HG02870 (cell line): ENCODE results near the gene BTBD9.

Experiments
- ATAC-seq: cut with Tn5 transposase; IDR thresholded peaks from one replicate; pipeline ENCODE4 v1.9.1; 2021; ENCODE audit warnings: mild to moderate bottlenecking, moderate library complexity; ENCODE audit not compliant: unreplicated experiment

The BTBD9 gene

DNA sequence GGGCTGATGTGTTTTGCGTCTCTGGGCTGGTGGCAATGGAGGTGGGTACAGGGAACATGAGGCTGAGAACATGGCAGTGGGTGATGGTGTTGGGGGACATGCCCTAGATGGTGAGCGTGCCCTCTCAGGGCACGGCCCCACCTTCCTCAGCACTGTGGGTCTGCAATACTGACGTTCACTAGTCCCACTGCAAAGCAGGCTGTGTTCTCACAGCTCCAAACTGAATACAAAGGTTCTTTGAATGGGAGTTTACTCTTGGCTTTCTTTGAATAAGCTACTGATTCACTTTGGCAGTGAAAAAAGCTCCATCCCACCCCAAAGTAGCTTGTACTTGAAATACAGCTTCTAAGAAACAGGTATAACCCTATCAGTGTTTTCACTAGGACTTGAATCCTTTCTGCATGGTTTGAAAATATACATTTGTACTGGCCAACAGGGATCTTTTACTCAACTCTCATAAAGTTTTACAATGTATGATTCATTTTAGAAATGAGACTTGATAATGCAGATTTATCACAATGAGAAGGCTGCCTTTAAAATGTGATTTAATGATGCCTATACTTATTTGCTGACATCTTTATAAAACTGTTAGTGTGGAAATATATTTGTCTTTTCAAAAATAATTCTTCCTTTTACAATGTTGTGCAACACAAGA lies 419.5 kb downstream of the BTBD9 start:
- no peak for ATAC-seq

DNA sequence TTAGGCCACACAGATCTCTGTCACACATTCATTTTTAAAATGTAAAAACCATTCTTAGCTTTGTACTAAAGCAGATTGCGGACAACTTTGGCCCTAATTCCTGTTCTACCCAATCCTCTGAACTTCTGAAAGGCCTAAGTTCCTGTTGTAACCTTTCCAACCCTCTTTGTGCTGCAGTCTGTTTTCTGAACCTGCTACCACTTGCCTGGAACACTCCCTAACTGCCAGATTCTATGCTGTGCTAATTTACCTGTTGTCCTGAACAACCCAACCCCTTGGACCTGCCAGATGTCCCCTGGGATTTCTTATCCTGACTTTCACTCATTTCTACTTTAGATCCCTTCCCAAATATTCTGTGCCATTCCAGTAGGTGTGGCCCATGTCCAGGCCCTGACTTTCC lies 421.5 kb downstream of the BTBD9 start:
- no peak for ATAC-seq

DNA sequence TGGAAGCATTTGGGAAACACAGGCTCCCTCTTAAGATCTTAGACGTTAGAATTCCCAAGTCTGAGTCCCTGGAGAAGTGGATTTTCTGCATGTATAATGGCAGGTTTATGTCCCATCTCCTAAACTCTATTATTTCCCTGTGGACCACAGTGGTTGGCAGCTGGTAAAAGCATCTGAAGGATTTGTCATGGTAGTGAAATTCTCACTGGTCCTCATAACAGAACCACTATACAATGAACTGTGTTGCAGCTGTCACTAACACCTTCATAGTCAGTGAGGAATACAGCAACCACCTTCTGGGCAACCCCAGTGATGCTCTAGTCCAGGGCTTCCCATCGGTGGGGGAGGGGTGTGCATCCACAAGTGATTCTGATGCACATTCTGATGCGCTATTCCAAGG lies 423.3 kb downstream of the BTBD9 start:
- no peak for ATAC-seq

DNA sequence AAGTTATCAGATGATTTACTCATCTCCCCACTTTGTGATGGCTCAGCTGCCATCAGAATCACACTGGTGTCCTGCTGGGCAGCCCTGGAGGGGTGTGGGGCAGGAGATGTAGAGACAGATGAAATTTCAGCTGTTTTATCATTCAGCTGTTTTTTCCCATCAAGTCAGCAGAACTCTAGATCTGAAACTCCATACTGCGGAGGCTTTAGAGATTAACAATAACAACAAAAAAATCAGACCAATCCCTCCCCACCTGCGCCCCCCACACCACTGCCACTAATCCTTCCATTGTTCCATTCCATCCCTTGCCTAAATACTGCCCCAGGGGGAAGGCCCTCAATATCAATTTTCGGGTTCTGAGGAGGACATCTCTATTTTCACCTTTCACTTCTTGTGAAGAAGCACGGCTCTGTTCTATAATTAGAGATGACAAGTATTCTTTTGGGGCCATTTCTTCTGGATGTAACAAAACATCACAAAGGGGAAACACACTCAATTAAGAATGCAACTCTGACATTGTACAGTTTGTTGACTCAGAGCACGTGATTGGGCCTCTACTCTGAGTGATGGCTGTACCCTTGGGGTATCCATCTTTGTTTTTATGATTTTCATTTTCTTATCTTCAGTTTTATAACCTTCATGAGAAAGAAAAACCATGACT lies 423.9 kb downstream of the BTBD9 start:
- ATAC-seq, result no peak

DNA sequence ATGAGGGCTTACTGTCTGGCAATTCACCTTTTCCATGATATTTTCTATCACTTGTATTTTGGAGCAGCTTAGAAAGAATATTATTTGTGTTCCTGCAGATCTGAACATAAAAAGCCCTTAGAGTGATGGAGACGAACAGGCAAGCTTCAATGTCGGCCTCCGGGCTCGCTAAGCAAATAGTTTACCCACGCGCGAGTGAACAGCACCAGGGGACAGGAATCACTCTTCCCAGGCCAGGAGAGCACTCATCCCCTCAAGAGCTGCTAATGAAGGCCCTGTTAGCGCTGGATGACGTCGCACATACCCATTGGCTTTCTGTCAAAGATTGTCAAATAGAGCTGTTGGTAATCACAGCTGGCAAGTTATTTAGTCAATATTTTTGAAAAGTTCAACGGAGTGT lies 424.5 kb downstream of the BTBD9 start:
- no peak for ATAC-seq

DNA sequence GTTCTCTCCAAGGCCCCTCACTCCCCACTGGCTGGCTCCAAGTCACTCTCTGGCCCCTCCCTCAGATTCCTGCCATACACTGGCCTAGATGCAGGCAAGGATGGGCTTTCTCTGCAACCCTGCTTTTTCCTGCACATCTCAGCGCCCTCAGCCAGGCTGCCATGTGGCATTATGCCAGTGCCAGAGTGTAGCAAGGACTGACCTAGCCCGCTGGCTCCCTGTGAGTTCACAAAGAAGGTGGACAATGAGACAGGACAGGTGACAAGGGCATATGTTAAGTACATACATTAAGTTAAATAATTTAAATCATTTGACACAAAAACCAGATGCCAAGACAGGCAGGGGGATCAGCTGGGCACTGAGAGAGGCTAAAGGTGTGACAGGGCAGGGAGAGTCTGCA lies 425.6 kb downstream of the BTBD9 start:
- ATAC-seq, result no peak

DNA sequence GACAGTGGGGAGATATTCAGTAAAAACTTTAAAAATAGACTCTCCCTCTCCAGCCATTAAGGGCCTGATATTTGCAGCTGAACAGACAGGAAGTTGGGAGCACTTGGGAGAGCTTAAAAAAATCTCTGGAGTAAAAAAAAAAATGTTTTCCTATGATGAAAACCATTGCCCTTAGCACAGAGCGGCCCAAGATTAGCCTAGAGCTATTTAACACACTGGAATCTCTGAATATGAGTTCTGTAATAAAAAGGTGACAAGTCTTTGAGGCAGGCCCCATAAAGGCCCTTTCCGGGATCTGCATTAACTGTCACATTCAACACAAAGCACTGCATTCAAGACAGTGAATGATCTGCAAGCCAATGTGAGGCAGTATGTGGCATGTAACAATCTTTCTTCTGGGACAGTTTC lies 426.5 kb downstream of the BTBD9 start:
- ATAC-seq, result no peak

DNA sequence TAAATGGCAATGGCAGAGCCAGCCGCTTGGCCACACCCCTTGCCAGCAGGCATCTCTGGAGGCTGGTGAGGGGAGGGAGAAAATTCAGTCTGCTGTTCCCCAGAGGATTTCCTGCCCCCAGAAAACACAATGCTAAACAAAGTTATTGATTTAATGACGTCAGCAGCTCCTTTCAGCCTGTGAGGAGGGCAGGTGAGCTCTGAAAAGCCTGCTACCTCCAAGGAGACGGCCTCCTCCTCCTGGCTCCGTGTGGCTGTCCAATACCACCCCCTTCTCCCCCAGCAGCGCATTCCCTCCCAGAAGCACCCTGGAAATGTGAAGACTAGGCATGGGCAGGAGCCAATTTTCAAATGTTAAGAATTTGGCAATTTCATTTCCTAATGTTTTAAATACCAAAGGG lies 427.1 kb downstream of the BTBD9 start:
- ATAC-seq, result no peak

DNA sequence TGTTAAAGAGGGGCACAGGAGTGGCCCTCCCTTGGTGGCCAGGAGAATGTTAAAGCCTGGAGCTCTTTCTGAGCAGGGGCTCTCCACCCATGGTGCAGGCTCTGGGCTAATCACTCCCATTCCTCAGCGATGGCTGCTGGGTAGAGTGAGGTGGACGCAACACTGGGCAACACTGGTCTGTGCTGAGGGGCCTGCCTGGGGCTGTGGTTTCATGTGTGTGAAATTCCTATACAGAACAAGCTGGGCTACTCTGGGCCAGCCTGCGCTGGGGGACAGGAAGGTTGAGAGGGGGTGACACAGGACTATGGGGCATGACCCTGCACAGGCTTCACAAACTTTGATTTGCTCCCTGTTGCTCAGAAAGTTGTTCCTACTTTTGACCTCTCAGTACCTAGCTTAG lies 427.6 kb downstream of the BTBD9 start:
- no peak for ATAC-seq

DNA sequence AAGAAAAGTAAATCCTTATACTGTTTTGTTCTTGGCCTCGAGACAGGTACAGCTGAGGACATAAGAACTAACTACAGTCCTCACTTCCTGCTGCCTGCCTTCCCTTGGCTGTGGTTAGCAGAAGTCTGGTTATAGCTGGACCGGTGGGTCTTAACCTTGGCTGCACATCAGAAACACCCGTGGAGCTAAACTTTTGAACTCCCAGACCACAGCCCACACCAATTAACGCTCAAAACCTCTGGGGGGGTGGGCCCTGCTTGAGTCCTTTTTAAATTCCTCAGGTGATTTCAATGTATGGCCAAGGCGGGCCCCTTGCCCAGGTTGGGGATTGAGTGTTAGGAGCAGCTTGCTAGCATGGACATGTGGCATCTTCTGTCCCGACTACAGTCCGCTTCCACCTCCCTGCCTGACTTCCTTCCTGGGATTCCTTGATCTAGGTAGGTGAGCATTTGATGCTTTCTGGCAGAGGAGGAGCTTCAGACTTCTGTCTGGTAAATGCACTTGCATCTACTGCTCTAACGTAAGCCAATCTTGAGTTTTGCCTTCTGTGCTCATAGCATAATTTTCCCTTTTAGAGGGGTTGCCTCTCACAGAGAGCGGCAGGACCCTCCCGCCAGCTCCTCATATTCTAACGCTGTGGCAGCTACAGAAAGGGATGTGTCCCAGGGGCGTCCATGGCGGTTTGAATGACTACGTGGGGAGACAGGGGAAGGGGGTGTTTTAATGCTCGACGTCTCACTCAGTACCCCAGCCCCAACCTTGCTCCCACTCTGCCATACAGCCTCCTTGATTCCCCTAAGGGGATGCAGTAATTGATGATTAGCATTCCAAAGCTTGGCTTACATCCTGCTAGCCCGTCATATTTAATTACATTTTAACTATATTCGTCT lies 430.1 kb downstream of the BTBD9 start:
- no peak for ATAC-seq

DNA sequence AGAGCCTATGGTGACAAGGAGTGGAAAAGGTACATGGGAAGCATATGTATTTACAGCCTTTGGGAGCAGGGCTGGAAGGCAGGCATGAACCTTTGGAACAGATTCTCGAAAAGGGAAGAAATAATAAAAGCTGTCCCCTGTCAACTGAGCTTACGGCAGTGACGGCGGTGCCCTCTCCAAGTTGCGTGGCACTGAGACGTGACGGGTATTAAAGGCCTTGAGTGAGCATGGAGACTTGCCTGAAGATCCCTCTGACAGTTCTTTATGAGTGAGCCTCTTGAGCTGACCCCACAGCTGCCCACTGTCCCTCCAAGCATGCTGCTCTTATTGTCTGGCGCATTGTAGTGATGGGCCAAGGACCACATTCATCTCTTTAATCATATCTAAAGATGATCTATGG lies 431.7 kb downstream of the BTBD9 start:
- no peak for ATAC-seq

DNA sequence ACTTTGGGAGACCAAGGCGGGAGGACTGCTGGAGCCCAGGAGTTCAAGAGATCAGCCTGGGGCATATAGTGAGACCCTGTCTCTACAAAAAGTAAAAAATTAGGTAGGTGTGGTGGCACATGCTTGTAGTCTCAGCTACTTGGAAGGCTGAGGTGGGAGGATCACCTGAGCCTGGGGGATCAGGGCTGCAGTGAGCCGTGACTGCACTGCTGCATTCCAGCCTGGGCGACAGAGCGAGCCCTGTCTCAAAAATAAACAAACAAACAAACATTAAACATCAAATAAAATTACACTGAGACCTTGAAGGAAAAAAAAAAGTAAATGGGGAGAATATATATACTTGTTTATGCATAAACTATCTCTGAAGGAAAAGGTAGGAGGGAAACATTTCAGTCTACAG lies 432.4 kb downstream of the BTBD9 start:
- no peak for ATAC-seq

DNA sequence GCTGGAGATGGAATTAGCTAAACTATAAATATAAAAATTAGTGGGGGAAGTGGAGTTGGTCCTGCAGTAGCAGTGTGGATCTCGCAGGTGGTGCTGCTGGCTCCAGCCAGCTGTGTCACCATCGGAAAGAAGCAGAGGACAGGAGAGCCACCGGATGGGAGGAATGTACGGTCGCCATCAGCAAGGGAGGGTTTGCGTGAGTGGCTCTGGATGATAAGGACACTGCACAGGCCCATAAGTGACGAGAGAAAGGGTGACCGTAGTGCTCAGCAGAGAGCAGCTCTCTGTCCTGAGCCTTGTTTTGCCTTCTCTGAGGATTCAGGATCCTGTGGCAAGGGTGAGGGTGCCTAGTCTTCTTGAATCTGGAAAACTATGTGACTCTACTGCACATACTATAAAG lies 441.5 kb downstream of the BTBD9 start:
- no peak for ATAC-seq

DNA sequence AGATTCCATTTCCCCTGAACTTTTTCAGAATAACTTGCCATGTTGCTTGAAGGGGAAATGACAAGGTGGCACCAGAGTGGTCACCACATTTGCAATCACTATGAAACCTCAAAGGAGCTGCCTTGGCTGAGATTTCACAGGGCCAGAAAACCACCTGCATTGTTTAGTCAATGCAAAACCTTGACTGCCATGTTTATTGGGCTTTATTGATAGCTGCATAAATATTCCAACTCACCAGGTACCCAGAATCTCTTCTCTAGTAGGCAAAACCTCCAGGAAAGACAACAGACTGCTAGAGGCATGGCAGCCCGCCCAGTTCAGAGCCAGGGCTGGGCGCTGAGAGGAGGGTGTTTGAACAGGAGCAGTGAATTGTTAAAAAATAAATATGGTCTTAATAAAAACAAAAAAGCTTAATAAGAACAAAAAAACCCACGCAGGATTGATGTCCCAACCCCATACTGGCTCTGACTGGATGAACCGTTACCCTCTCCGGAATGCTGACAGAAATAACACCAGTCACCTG lies 444.6 kb downstream of the BTBD9 start:
- ATAC-seq, result no peak

DNA sequence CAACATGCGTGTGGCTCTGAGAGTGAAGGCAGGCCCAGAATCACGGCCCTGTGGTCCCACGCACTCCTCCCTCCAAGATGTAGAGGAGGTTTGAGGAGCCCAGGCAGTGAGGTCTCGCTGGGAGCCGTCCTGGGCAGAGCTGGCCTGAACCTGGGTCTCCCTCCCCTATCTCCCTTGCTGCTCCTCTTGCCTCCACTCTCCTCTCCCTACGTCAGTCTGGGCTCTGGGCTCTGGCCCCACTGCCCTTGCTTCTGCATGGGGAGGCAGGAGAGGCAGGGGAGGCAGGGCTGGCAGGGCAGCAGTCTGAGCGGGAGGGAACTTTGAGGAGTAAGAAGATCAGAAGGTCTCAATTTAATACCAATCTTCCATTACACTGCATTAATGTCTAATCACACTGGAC lies 445.1 kb downstream of the BTBD9 start:
- ATAC-seq, result no peak

DNA sequence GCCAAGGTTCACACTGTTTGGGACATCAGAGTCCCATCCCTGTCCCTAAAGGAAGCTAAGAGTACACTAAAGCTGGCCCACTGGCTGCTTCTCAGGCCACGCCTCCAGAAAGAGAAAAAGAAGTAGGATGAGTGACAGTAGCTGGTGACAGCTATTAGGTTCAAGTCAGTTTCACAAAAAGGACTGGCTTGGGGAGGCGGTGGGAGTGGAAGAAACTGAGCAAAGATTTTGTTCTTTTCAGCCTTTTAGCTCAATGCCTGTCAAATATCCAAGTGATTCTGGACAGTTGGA lies 445.5 kb downstream of the BTBD9 start:
- ATAC-seq, result no peak

DNA sequence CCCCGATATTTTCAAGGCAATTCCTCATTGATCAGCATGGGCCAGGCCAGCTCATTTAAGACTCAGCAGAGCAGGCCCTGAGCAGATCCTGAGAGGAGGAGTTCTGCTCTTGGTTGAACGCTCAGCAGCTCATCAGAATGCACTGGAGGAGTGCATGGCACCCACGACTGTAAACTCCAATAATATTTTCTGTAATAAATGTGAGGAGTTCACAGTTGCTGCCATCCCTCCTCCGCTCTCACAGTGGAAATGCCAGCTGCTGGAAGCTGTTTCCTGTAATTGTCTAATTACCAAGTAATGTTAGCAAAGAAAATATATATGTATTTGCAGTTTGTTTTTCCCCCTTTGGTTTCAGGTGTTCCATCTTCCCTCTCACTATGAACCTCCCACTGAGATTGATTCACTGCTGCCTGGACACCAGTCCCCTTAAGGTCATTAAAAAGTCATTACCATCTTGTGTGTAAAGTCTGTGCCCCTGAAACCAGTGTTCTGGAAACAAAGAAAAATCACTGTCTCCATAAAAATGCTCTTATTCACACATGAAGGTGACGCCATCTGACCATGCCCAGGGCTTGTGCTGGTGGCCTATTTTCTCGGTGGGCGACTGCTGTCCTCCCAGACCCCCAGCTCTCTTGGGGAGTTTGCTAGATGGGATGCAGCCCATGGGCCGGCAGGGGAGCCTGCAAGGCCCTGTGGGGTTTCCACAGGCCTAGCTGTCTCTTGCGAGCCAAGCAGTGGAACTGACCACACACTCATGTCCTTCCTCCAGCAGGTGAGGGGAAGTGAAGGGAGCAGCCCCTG lies 446.0 kb downstream of the BTBD9 start:
- ATAC-seq, result no peak

DNA sequence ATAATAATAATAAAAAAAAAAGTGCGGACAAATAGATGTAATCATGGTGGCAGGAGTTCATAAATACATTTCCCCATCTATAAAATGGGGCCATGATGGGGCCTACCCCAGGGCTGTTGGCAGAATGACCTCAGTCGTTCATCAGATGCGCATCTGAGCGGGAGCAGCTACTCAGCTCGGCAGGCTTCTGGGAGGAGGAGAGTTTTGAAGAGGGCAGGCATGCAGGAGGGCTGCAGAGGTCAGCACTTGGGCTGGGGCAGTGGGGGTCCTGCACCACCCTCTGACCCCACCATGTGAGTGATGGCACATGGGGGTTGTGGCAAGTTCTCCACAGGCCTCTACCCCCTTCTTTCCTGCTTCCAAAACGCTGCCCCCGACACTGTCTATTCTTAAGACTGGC lies 446.7 kb downstream of the BTBD9 start:
- ATAC-seq, result no peak

DNA sequence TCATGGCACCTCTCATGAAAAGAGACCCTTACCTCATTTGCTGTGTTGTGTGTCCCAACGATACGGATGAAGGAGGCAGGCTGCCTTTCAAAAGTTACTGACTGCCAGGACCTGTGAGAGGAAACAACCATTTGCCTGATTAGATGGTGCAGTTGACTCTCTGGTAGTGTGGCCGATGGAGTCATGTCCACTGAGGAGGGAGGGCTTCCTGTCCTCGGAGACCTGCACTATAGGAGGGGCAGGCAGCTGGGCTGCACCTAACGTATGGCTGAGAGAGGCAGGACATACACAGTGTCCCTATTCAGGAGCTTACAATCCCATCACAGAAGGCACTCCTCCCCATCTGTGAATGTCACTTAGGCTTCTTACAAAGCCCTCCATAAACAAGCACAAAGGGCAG lies 447.2 kb downstream of the BTBD9 start:
- no peak for ATAC-seq

DNA sequence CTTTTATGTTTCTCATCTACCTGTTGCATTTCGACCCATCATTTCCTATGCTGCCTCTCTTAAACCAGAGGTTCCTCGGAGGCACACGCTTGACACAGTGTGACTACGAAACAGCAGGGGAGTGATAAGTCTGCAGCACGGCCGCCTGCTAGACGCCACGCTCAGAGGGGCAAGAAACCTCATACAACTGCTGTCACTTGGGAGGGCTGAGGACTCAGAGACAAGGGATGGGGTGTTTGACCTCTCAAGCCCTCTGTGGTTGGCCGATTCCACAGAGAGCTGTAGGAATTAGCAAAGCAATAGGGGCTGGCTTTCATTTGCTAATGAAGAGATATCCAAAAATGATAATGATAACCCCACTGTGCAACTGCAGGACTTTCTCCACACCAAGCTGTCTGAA lies 447.7 kb downstream of the BTBD9 start:
- ATAC-seq, result no peak

DNA sequence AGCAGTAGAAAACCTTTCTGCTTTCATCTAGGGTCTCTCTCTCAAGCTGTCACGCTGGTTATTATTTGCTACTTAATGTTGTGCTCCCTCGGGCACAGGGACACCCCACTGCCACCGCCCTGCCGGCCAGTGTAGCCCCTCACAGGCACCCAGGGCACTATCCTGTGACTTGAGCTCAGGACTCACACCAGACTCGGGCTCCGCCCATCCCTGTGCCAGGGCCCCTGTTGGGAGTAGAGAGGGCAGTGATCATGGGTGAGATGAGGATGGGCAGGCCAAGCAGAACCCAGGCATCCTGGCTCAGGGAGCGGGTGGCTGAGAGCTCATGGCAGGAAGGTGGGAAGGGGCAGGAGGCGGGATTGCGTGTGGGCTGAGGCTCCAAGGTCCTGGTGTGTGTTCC lies 448.3 kb downstream of the BTBD9 start:
- ATAC-seq, result no peak
